ENCODE measurements around the gene FAF1. TPM values are rescaled to one million over a fixed set of nuclear protein-coding genes. Genes with fewer than 3 reads are reported as not detected.

The FAF1 gene
- total and polyA plus RNA-seq, 9 of the 15 experiments (the other 6 are each of a cell fraction or from before 2014, with no cell fraction given): 48.7 to 225 (median 118) TPM

- TF ChIP-seq ZBTB7A (IDR thresholded peaks at IDR 0.05; ENCODE audit: borderline replicate concordance, control insufficient read depth, low read depth, low read length) (0 out of 2 replicates have a peak, but pooled peaks have one; percentile 32), CTCFL (IDR thresholded peaks at IDR 0.05; ENCODE audit: borderline replicate concordance, insufficient read depth, low read depth, low read length, poor library complexity, severe bottlenecking) (no peak), ZBTB33 (CRISPR knock-in tag; IDR thresholded peaks at IDR 0.05) (peak; percentile 32; the same call in 1 of the 2 replicates), CCNT2 (IDR thresholded peaks at IDR 0.05; ENCODE audit: borderline replicate concordance, extremely low read depth, insufficient read length, low read depth, low read length) (peak; percentile 51), SMC3 (conservative IDR thresholded peaks at IDR 0.05; ENCODE audit: insufficient read depth, low read depth, low read length) (no peak), CBX2 (IDR thresholded peaks at IDR 0.05; ENCODE audit: insufficient read depth, low read length, poor library complexity, severe bottlenecking) (no peak), RBM15 (IDR thresholded peaks at IDR 0.05; ENCODE audit: insufficient read depth, low read length) (no peak), ZKSCAN1 (IDR thresholded peaks at IDR 0.05; ENCODE audit: low read depth, low read length) (peak; percentile 34; the same call in 1 of the 2 replicates), SMAD4 (CRISPR knock-in tag; conservative IDR thresholded peaks at IDR 0.05) (peak; percentile 84), TFAP4 (CRISPR knock-in tag; IDR thresholded peaks at IDR 0.05; ENCODE audit: borderline replicate concordance) (peak; percentile 89), ILF3 (IDR thresholded peaks at IDR 0.05; ENCODE audit: borderline replicate concordance) (no peak), ZNF407 (IDR thresholded peaks at IDR 0.05; ENCODE audit: low read depth) (no peak)
Measured at GRCh38 chr1:50978144-50978851, 18.2 kb upstream of the FAF1 start (continued).

All from K562 (cell line).